ENCODE results near the gene WFS1.

WFS1 gene

GRCh38 chr4:6341696-6342095 is 72.0 kb downstream of the WFS1 start:
- DNase-seq: no peak

GRCh38 chr4:6342530-6343293 is 73.1 kb downstream of the WFS1 start:
- no peak for DNase-seq

GRCh38 chr4:6343939-6344408 is 74.3 kb downstream of the WFS1 start:
- no peak for DNase-seq

- no peak for DNase-seq
Observed at GRCh38 chr4:6345096-6345830, 75.6 kb downstream of the WFS1 start.

- DNase-seq: no peak
Observed at GRCh38 chr4:6345866-6346265, 76.2 kb downstream of the WFS1 start.

GRCh38 chr4:6346373-6347110 is 76.9 kb downstream of the WFS1 start:
- no peak for DNase-seq

GRCh38 chr4:6347511-6348045 is 77.9 kb downstream of the WFS1 start:
- DNase-seq: no peak

- no peak for DNase-seq
Observed at GRCh38 chr4:6348408-6348807, 78.8 kb downstream of the WFS1 start.

GRCh38 chr4:6349896-6350603 is 80.4 kb downstream of the WFS1 start:
- no peak for DNase-seq

GRCh38 chr4:6350646-6351045 is 81.0 kb downstream of the WFS1 start:
- no peak for DNase-seq

- DNase-seq: no peak
Observed at GRCh38 chr4:6351246-6352000, 81.8 kb downstream of the WFS1 start.

GRCh38 chr4:6352031-6352692 is 82.5 kb downstream of the WFS1 start:
- DNase-seq: no peak

Data from NCI-H1048 (cell line).